Endometrial microvascular endothelial cells (primary cell): ENCODE data around the gene GPRIN3. TPM values are rescaled to one million over a fixed set of nuclear protein-coding genes. Genes with fewer than 3 reads are reported as not detected.
"Not testable (repeated sequence)": the region's sequence is repeated elsewhere in the genome, so short reads cannot be mapped to it uniquely, and the experiment has no call there.

Experiments
- in situ Hi-C: cut with HindIII; loops from 2 replicates; pipeline ENCODE4 v1.10.0; 2017; ENCODE audit warnings: low sequenced_read_pairs, low pct_unique_long_range_greater_than_20kb; ENCODE audit errors: inconsistent ontology term
- total RNA-seq: library from RNA; depleted of rRNA; stranded (reverse); fragments of >200 nt; gene quantifications from one replicate; pipeline ENCODE4 v1.2.3, GENCODE V29; 2015; ENCODE audit errors: inconsistent ontology term

Gene GPRIN3
- total RNA-seq, 1 donor from 2014 or later: under 0.01 TPM

- in situ Hi-C loops: no loop called here
Observed at GRCh38 chr4:89243733-89244252, 63.8 kb downstream of the GPRIN3 start.

- in situ Hi-C loops: no loop called here
Observed at GRCh38 chr4:89242864-89243732, 64.5 kb downstream of the GPRIN3 start.

GRCh38 chr4:89242216-89242615 is 65.4 kb downstream of the GPRIN3 start:
- in situ Hi-C loops: no loop called here

- in situ Hi-C loops: no loop called here
Observed at GRCh38 chr4:89230271-89230670, 77.3 kb downstream of the GPRIN3 start.

GRCh38 chr4:89226665-89227574 is 80.7 kb downstream of the GPRIN3 start:
- in situ Hi-C loops: no loop called here

- in situ Hi-C loops: no loop called here
Observed at GRCh38 chr4:89222170-89222569, 85.4 kb downstream of the GPRIN3 start.

- in situ Hi-C loops: no loop called here
Observed at GRCh38 chr4:89221167-89221867, 86.3 kb downstream of the GPRIN3 start.

- in situ Hi-C loops: no loop called here
Observed at GRCh38 chr4:89218587-89218986, 89.0 kb downstream of the GPRIN3 start.

GRCh38 chr4:89217604-89218003 is 90.0 kb downstream of the GPRIN3 start:
- in situ Hi-C loops: no loop called here

- in situ Hi-C loops: no loop called here
Observed at GRCh38 chr4:89216866-89217265, 90.7 kb downstream of the GPRIN3 start.

- in situ Hi-C loops: no loop called here
Observed at GRCh38 chr4:89216422-89216821, 91.2 kb downstream of the GPRIN3 start.

GRCh38 chr4:89215736-89216135 is 91.9 kb downstream of the GPRIN3 start:
- in situ Hi-C loops: no loop called here

- in situ Hi-C loops: no loop called here
Observed at GRCh38 chr4:89214308-89214707, 93.3 kb downstream of the GPRIN3 start.

- in situ Hi-C loops: no loop called here
Observed at GRCh38 chr4:89213382-89213701, 94.3 kb downstream of the GPRIN3 start.

- in situ Hi-C loops: no loop called here
Observed at GRCh38 chr4:89212666-89213381, 94.8 kb downstream of the GPRIN3 start.

GRCh38 chr4:89204624-89205023 is 103.0 kb downstream of the GPRIN3 start:
- in situ Hi-C loops: no loop called here

- in situ Hi-C loops: no loop called here
Observed at GRCh38 chr4:89203902-89204301, 103.7 kb downstream of the GPRIN3 start.

- in situ Hi-C loops: not testable (repeated sequence)
Observed at GRCh38 chr4:89199394-89199793, 108.2 kb downstream of the GPRIN3 start.

GRCh38 chr4:89197920-89198319 is 109.7 kb downstream of the GPRIN3 start:
- in situ Hi-C loops: no loop called here
